Ovary (tissue), 3 donors: ENCODE measurements around the gene AOPEP.

Experiments
- CTCF ChIP-seq, 3 donors: fragments of 450-650 bp in 2 of 3; fragments of 200-600 bp in 1 of 3; IDR thresholded peaks; one replicate each; pipeline versions ENCODE4 v1.5.1 to v1.8.0; 2016 to 2022; ENCODE audit warnings: antibody characterized with exemption in 3 of 3, mild to moderate bottlenecking in 1 of 3
- POLR2A ChIP-seq: fragments of 450-650 bp; IDR thresholded peaks from one replicate; pipeline ENCODE4 v1.6.1; 2017; ENCODE audit warnings: antibody characterized with exemption, mild to moderate bottlenecking, moderate library complexity
- donor health status: DM: no; HTN: no; CAD: no.

GRCh38 chr9:94850540-94851434 lies 124.3 kb downstream of the AOPEP start:
- TF ChIP-seq CTCF (IDR thresholded peaks at IDR 0.05) = no peak
- no peak for TF ChIP-seq POLR2A
